KMS-11 (cell line): ENCODE data around the gene APLP1.
A peak's percentile ranks its signal among the peaks of the same experiment; 100 is the strongest.

Experiments
- H2AFZ ChIP-seq: fragments of 200-600 bp; sonication (generic); 2 replicates; pipeline ENCODE4 v1.6.1; 2016; ENCODE audit warnings: antibody characterized with exemption, mixed run types, low read depth
- H3K27ac ChIP-seq: fragments of 200-600 bp; sonication (generic); 2 replicates; pipeline ENCODE4 v1.6.1; 2016; ENCODE audit warnings: mild to moderate bottlenecking, mixed run types
- H3K27me3 ChIP-seq: fragments of 200-600 bp; sonication (generic); 2 replicates; pipeline ENCODE4 v1.6.1; 2017; ENCODE audit warnings: mild to moderate bottlenecking, low read depth, mixed run types, moderate library complexity; ENCODE audit not compliant: insufficient read depth
- H3K36me3 ChIP-seq: fragments of 200-600 bp; sonication (generic); 2 replicates; pipeline ENCODE4 v1.6.1; 2017; ENCODE audit warnings: mild to moderate bottlenecking, mixed run types; ENCODE audit not compliant: insufficient read depth
- H3K4me1 ChIP-seq: fragments of 200-600 bp; sonication (generic); 2 replicates; pipeline ENCODE4 v1.6.1; 2016; ENCODE audit warnings: mild to moderate bottlenecking, low read depth, mixed run types; ENCODE audit not compliant: poor library complexity, severe bottlenecking
- H3K4me2 ChIP-seq: fragments of 200-600 bp; sonication (generic); 2 replicates; pipeline ENCODE4 v1.7.0; 2016; ENCODE audit warnings: mild to moderate bottlenecking, mixed run types
- H3K4me3 ChIP-seq: fragments of 200-600 bp; sonication (generic); IDR thresholded peaks from 2 replicates; pipeline ENCODE4 v1.6.1; 2017; ENCODE audit warnings: low read depth, low read length, mixed read lengths; ENCODE audit not compliant: insufficient read depth
- H3K79me2 ChIP-seq: fragments of 200-600 bp; sonication (generic); 2 replicates; pipeline ENCODE4 v1.6.1; 2016; ENCODE audit warnings: low read depth, mixed run types; ENCODE audit not compliant: insufficient read depth
- H3K9ac ChIP-seq: fragments of 200-600 bp; sonication (generic); 2 replicates; pipeline ENCODE4 v1.6.1; 2016; ENCODE audit warnings: mild to moderate bottlenecking, mixed run types
- H4K20me1 ChIP-seq: fragments of 200-600 bp; sonication (generic); 2 replicates; pipeline ENCODE4 v1.6.1; 2016; ENCODE audit warnings: mild to moderate bottlenecking, mixed run types; ENCODE audit not compliant: insufficient read depth
- TF ChIP-seq, protein P1 (sequence below): fragments of 200-600 bp; sonication (generic); conservative IDR thresholded peaks from 2 replicates; pipeline ENCODE4 v1.6.1; 2017; ENCODE audit warnings: low read depth, mild to moderate bottlenecking, antibody characterized with exemption, low read length, moderate library complexity, mixed read lengths

The APLP1 gene

DNA sequence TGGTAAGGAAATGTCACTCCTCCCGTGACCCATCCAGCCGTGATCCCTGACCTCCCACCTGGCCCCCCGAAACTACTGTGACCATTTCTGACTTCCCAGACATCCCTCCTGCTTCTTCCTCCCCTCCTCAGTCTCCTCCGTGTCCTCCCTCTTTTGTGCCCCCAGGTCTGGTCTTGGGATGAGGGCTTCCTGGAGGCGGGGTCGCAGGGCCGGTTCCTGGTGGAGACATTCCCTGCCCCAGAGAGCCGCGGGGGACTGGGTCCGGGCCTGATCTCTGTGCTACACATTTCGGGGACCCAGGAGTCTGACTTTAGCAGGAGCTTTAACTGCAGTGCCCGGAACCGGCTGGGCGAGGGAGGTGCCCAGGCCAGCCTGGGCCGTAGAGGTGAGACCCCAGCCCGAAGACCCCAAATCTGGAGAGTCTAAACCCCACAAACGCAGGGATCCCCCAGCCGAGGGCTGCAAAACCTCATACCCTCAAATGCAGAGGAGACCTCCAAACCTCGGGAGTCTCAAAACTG is 6.7 kb upstream of the APLP1 start:
- Histone ChIP-seq H3K36me3 (no peaks in the 10 kb centered on the region), H3K4me2 (no peak overlapping the region), H3K4me1 (no peaks in the 10 kb centered on the region), H3K4me3 (no peak overlapping the region), H3K9ac (no peak overlapping the region), H2AFZ (no peak overlapping the region), H3K79me2 (no peaks in the 10 kb centered on the region), H3K27me3 (peaks cover 90% of the 10 kb centered on the region), H3K27ac (no peak overlapping the region), H4K20me1 (no peaks in the 10 kb centered on the region)
- TF ChIP-seq, protein P1, sequence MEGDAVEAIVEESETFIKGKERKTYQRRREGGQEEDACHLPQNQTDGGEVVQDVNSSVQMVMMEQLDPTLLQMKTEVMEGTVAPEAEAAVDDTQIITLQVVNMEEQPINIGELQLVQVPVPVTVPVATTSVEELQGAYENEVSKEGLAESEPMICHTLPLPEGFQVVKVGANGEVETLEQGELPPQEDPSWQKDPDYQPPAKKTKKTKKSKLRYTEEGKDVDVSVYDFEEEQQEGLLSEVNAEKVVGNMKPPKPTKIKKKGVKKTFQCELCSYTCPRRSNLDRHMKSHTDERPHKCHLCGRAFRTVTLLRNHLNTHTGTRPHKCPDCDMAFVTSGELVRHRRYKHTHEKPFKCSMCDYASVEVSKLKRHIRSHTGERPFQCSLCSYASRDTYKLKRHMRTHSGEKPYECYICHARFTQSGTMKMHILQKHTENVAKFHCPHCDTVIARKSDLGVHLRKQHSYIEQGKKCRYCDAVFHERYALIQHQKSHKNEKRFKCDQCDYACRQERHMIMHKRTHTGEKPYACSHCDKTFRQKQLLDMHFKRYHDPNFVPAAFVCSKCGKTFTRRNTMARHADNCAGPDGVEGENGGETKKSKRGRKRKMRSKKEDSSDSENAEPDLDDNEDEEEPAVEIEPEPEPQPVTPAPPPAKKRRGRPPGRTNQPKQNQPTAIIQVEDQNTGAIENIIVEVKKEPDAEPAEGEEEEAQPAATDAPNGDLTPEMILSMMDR, result no peak

- H3K27ac ChIP-seq, result no peak overlapping the region
- no peak overlapping the region for H2AFZ ChIP-seq
- H3K36me3 ChIP-seq, result no peaks in the 10 kb centered on the region
- no peaks in the 10 kb centered on the region for H4K20me1 ChIP-seq
- peaks cover 88% of the 10 kb centered on the region for H3K27me3 ChIP-seq
- no peaks in the 10 kb centered on the region for H3K4me1 ChIP-seq
- TF ChIP-seq, protein P1, result no peak
- no peak overlapping the region for H3K4me3 ChIP-seq
- H3K4me2 ChIP-seq, result no peak overlapping the region
- no peak overlapping the region for H3K9ac ChIP-seq
- H3K79me2 ChIP-seq, result no peaks in the 10 kb centered on the region
Measured at GRCh38 chr19:35862528-35862927, 5.8 kb upstream of the APLP1 start.

GRCh38 chr19:35863018-35863417 is 5.4 kb upstream of the APLP1 start:
- TF ChIP-seq, protein P1, result no peak
- Histone ChIP-seq H3K79me2 (no peaks in the 10 kb centered on the region), H2AFZ (no peak overlapping the region), H3K9ac (no peak overlapping the region), H3K27me3 (peaks cover 88% of the 10 kb centered on the region), H3K4me2 (no peak overlapping the region), H3K36me3 (no peaks in the 10 kb centered on the region), H4K20me1 (no peaks in the 10 kb centered on the region), H3K27ac (no peak overlapping the region), H3K4me1 (no peaks in the 10 kb centered on the region), H3K4me3 (no peak overlapping the region)

GRCh38 chr19:35868823-35869326 is 501 bp downstream of the APLP1 start:
- TF ChIP-seq, protein P1, result no peak
- Histone ChIP-seq H3K27me3 (peaks cover 56% of the 10 kb centered on the region), H3K4me1 (peaks cover 5% of the 10 kb centered on the region), H4K20me1 (no peaks in the 10 kb centered on the region), H2AFZ (peak overlapping the region; percentile 54; the same call in 1 of the 2 replicates), H3K4me2 (peak overlapping the region; percentile 24), H3K4me3 (no peak overlapping the region), H3K79me2 (no peaks in the 10 kb centered on the region), H3K9ac (no peak overlapping the region), H3K36me3 (no peaks in the 10 kb centered on the region), H3K27ac (no peak overlapping the region)
